ENCODE measurements around the gene IL10RB.

DNA sequence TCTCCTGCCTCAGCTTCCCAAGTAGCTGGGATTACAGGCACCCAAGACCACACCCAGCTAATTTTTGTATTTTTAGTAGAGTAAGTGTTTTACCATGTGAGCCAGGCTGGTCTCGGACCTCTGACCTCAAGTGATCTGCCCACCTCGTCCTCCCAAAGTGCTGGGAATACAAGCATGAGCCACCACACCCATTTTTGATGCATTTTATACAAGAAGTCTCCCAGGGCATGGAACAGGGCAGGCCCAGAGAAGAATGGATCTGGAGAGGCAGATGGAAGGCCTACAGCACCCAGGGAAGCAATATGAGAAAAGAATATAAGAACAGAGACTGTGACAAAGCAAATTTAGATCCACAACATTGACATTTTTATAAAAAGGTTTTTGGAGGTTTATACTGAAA is 39.8 kb downstream of the IL10RB start:
- TF ChIP-seq, protein P1, sequence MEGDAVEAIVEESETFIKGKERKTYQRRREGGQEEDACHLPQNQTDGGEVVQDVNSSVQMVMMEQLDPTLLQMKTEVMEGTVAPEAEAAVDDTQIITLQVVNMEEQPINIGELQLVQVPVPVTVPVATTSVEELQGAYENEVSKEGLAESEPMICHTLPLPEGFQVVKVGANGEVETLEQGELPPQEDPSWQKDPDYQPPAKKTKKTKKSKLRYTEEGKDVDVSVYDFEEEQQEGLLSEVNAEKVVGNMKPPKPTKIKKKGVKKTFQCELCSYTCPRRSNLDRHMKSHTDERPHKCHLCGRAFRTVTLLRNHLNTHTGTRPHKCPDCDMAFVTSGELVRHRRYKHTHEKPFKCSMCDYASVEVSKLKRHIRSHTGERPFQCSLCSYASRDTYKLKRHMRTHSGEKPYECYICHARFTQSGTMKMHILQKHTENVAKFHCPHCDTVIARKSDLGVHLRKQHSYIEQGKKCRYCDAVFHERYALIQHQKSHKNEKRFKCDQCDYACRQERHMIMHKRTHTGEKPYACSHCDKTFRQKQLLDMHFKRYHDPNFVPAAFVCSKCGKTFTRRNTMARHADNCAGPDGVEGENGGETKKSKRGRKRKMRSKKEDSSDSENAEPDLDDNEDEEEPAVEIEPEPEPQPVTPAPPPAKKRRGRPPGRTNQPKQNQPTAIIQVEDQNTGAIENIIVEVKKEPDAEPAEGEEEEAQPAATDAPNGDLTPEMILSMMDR (IDR thresholded peaks at IDR 0.05) = no peak
- TF ChIP-seq POLR2A (IDR thresholded peaks at IDR 0.05) = no peak

Data from esophagus squamous epithelium (tissue), 4 donors.